ENCODE measurements around the gene DAPK3.

DNA sequence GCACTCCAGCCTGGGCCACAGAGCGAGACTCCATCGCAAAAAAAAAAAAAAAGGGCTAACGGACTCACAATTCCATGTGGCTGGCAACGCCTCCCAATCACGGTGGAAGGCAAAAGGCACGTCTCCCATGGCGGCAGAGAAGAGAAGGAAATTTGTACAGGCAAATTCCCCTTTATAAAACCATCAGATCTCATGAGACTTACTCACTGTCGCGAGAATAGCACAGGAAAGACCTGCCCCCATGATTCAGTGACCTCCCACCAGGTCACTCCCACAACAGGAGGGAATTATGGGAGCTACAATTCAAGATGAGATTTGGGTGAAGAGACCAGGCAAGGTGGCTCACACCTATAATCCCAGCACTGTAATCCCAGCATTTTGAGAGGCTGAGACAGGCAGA is 56.7 kb downstream of the DAPK3 start:
- TF ChIP-seq, protein P1, sequence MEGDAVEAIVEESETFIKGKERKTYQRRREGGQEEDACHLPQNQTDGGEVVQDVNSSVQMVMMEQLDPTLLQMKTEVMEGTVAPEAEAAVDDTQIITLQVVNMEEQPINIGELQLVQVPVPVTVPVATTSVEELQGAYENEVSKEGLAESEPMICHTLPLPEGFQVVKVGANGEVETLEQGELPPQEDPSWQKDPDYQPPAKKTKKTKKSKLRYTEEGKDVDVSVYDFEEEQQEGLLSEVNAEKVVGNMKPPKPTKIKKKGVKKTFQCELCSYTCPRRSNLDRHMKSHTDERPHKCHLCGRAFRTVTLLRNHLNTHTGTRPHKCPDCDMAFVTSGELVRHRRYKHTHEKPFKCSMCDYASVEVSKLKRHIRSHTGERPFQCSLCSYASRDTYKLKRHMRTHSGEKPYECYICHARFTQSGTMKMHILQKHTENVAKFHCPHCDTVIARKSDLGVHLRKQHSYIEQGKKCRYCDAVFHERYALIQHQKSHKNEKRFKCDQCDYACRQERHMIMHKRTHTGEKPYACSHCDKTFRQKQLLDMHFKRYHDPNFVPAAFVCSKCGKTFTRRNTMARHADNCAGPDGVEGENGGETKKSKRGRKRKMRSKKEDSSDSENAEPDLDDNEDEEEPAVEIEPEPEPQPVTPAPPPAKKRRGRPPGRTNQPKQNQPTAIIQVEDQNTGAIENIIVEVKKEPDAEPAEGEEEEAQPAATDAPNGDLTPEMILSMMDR (IDR thresholded peaks at IDR 0.05): no peak
- TF ChIP-seq POLR2A (IDR thresholded peaks at IDR 0.05): no peak
